K562 (cell line): Measurements from ENCODE around the gene CEP170. TPM values are rescaled to one million over a fixed set of nuclear protein-coding genes. Genes with fewer than 3 reads are reported as not detected.

Experiments used
- ATAC-seq: fragments of 200-7000 bp; cut with Tn5 transposase; 3 replicates; pipeline ENCODE4 v1.9.1; 2020; ENCODE audit warnings: moderate library complexity
- BruUV-seq: library from RNA; stranded (reverse); fragments of 400-500 nt; replicated peaks from 2 replicates; lab custom pipeline; 2021; lab: Mats Ljungman, UMichigan
- CTCF ChIA-PET: fragments of 300-600 bp; formaldehyde crosslinking; extraction: SDS; loops from one replicate; lab custom pipeline; 2021; ENCODE audit warnings: low intra/inter-chr PET ratio; lab: Yijun Ruan, JAX
- POLR2A ChIA-PET: fragments of 300-600, 350-650 bp; sonication (Branson Sonifier 250); formaldehyde crosslinking; extraction: SDS; loops from one replicate; lab custom pipeline; 2021; ENCODE audit warnings: antibody characterized with exemption, inconsistent platforms; lab: Yijun Ruan, JAX
- DNase-seq, 4 experiments: peaks; one replicate each; pipeline versions ENCODE4 v3.0.0 to v3.0.0-alpha.2; 2011 to 2018; ENCODE audit warnings: low spot score in 3 of 4, mixed read lengths in 3 of 4; ENCODE audit errors: extremely low read depth in 1 of 4
- FAIRE-seq: peaks from 2 replicates; lab custom pipeline; 2011; peaks lifted over from hg19 to GRCh38; lab: Jason Lieb, UNC
- H2AFZ ChIP-seq: 2 replicates; pipeline ENCODE4 v1.6.0; 2011; ENCODE audit warnings: low read depth, low read length, control low read depth, inconsistent platforms
- H3K27ac ChIP-seq: fragments of 200-600 bp; 3 replicates; pipeline ENCODE4 v1.8.0; 2011; ENCODE audit warnings: low read depth, mild to moderate bottlenecking, control low read depth, inconsistent platforms, low read length, moderate library complexity, mixed read lengths; ENCODE audit errors: extremely low read depth
- H3K27me3 ChIP-seq, 2 experiments: fragments of 300-600 bp in 1 of 2; 2 replicates in 1 of 2; 3 replicates in 1 of 2; pipeline versions ENCODE4 v1.6.0 to v1.8.0; 2011; ENCODE audit warnings: inconsistent platforms in 2 of 2, low read length in 2 of 2, mild to moderate bottlenecking in 1 of 2, mixed read lengths in 1 of 2, moderate library complexity in 1 of 2; ENCODE audit not compliant: control insufficient read depth in 2 of 2, insufficient read depth in 2 of 2
- H3K36me3 ChIP-seq: fragments of 300-600 bp; 3 replicates; pipeline ENCODE4 v1.8.0; 2011; ENCODE audit warnings: mild to moderate bottlenecking, low read length, inconsistent platforms; ENCODE audit not compliant: control insufficient read depth, insufficient read depth
- H3K4me1 ChIP-seq, 2 experiments: fragments of 200-600 bp in 1 of 2; replicated peaks in 1 of 2; 2 replicates in 1 of 2; 3 replicates in 1 of 2; pipeline versions ENCODE4 v1.5.1 to v1.8.0; 2011; ENCODE audit warnings: inconsistent platforms in 2 of 2, low read length in 2 of 2, mild to moderate bottlenecking in 1 of 2, mixed read lengths in 1 of 2, moderate library complexity in 1 of 2; ENCODE audit not compliant: control insufficient read depth in 2 of 2, insufficient read depth in 2 of 2
- H3K4me2 ChIP-seq: 2 replicates; pipeline ENCODE4 v1.6.1; 2011; ENCODE audit warnings: low read length, control low read depth, inconsistent platforms, mixed read lengths; ENCODE audit not compliant: insufficient read depth
- H3K4me3 ChIP-seq: fragments of 200-600 bp; sonication (generic), shearing (Covaris generic); 2 replicates; pipeline ENCODE4 v1.5.1; 2016; ENCODE audit warnings: control low read depth, inconsistent platforms
- H3K79me2 ChIP-seq: fragments of 200-600 bp; 3 replicates; pipeline ENCODE4 v1.8.0; 2011; ENCODE audit warnings: low read length, inconsistent platforms; ENCODE audit not compliant: control insufficient read depth, insufficient read depth
- H3K9ac ChIP-seq, 2 experiments: 2 replicates each; pipeline versions ENCODE4 v1.6.0 to v1.6.1; 2011; ENCODE audit warnings: low read depth in 2 of 2, low read length in 2 of 2, control low read depth in 1 of 2, inconsistent platforms in 1 of 2, mild to moderate bottlenecking in 1 of 2, mixed read lengths in 1 of 2; ENCODE audit not compliant: insufficient read depth in 1 of 2
- H3K9me1 ChIP-seq: one replicate; pipeline ENCODE4 v1.6.0; 2011; ENCODE audit warnings: inconsistent platforms, mild to moderate bottlenecking, low read length, moderate library complexity; ENCODE audit not compliant: control insufficient read depth, insufficient read depth
- H3K9me3 ChIP-seq: replicated peaks from 2 replicates; pipeline ENCODE4 v1.5.1; 2011; ENCODE audit warnings: low read depth, low read length, inconsistent platforms; ENCODE audit not compliant: control insufficient read depth, insufficient read depth
- H4K20me1 ChIP-seq: replicated peaks from 2 replicates; pipeline ENCODE4 v1.6.1; 2011; ENCODE audit warnings: low read length, inconsistent platforms, mixed read lengths; ENCODE audit not compliant: control insufficient read depth, insufficient read depth
- CHD2 ChIP-seq: IDR thresholded peaks from 2 replicates; pipeline ENCODE4 v1.6.1; 2011; ENCODE audit warnings: low read depth, low read length
- FOS ChIP-seq: IDR thresholded peaks from 3 replicates; pipeline ENCODE4 v1.6.1; 2011; ENCODE audit not compliant: insufficient read length; ENCODE audit errors: extremely low read depth
- FOSL1 ChIP-seq: fragments of 200-800 bp; sonication (Bioruptor generic); conservative IDR thresholded peaks from 2 replicates; pipeline ENCODE4 v1.6.1; 2016; ENCODE audit warnings: missing genetic modification characterization, missing compliant biosample characterization
- KLF1 ChIP-seq: fragments of 450-650 bp; IDR thresholded peaks from 2 replicates; pipeline ENCODE4 v1.6.1; 2016; ENCODE audit warnings: missing genetic modification characterization, missing compliant biosample characterization
- KLF10 ChIP-seq: fragments of 250-450 bp; sonication (Bioruptor Pico); IDR thresholded peaks from 2 replicates; pipeline ENCODE4 v1.6.1; 2021; ENCODE audit warnings: matching md5 sums
- LEF1 ChIP-seq: fragments of 450-650 bp; IDR thresholded peaks from 2 replicates; pipeline ENCODE4 v1.6.1; 2016; ENCODE audit warnings: mild to moderate bottlenecking
- NBN ChIP-seq: fragments of 450-650 bp; IDR thresholded peaks from 2 replicates; pipeline ENCODE4 v1.6.1; 2016; ENCODE audit warnings: low read depth, mild to moderate bottlenecking
- NFRKB ChIP-seq: fragments of 450-650 bp; IDR thresholded peaks from 2 replicates; pipeline ENCODE4 v1.6.1; 2016; ENCODE audit warnings: low read depth
- POLR2A ChIP-seq: fragments of 450-650 bp; conservative IDR thresholded peaks from 2 replicates; pipeline ENCODE4 v1.6.1; 2016
- POLR2G ChIP-seq: fragments of 200-400 bp; formaldehyde crosslinking; IDR thresholded peaks from 2 replicates; pipeline ENCODE4 v1.6.1; 2017; ENCODE audit warnings: low read depth, mild to moderate bottlenecking, antibody characterized with exemption, low read length, moderate library complexity
- SMAD2 ChIP-seq: fragments of 150-350 bp; IDR thresholded peaks from 2 replicates; pipeline ENCODE4 v1.6.1; 2014; ENCODE audit warnings: low read depth, mild to moderate bottlenecking, low read length
- TFAP4 ChIP-seq: sonication (generic); formaldehyde crosslinking; IDR thresholded peaks from 2 replicates; pipeline ENCODE4 v1.8.0; 2022; ENCODE audit warnings: missing genetic modification reagents, mild to moderate bottlenecking, moderate library complexity, borderline replicate concordance
- ZBTB17 ChIP-seq: fragments of 450-650 bp; formaldehyde crosslinking; IDR thresholded peaks from 2 replicates; pipeline ENCODE4 v1.4.0; 2020; ENCODE audit warnings: mild to moderate bottlenecking
- ZNF263 ChIP-seq: sonication (generic); formaldehyde crosslinking; IDR thresholded peaks from 2 replicates; pipeline ENCODE4 v1.8.0; 2022; ENCODE audit warnings: mild to moderate bottlenecking, missing genetic modification reagents, borderline replicate concordance
- WGBS: fragments of 100-300 bp; shearing (Covaris generic); methylation state at CpG from one replicate; pipeline ENCODE4 v1.1.6; 2016; ENCODE audit warnings: low coverage, mixed read lengths; ENCODE audit not compliant: insufficient coverage; ENCODE audit errors: missing lambda C conversion rate; 5-methylcytosine and 5-hydroxymethylcytosine counted together
- in situ Hi-C: fragments of 300-500 bp; cut with MboI; formaldehyde crosslinking; loops from 4 replicates; pipeline ENCODE4 v1.15.0; 2018; ENCODE audit warnings: inconsistent platforms, mixed read lengths
- intact Hi-C: fragments of 100-400 bp; cut with micrococcal nuclease; formaldehyde crosslinking; loops from 2 replicates; pipeline ENCODE4 v1.14.2; 2022
- polyA plus RNA-seq, 8 experiments: library from polyadenylated mRNA; depleted of rRNA in 4 of 8; stranded (reverse) in 5 of 8; unstranded in 3 of 8; fragments of >200 nt; fragmentation: Nextera tagmentation in 2 of 8; fragmentation: Illumina TruSeq in 1 of 8; extraction: Ambion mirVana in 2 of 8; extraction: Trizol in 1 of 8; gene quantifications; 2 replicates each; pipeline versions ENCODE4 v1.2.1 to v1.2.3, GENCODE V29; 2011 to 2014; ENCODE audit warnings: inconsistent platforms in 1 of 8, missing spikeins in 1 of 8
- total RNA-seq, 7 experiments: library from RNA; depleted of rRNA in 6 of 7; stranded (reverse); fragments of >200 nt in 6 of 7; fragmentation: Illumina TruSeq in 2 of 7; extraction: Trizol in 2 of 7; gene quantifications; 2 replicates each; pipeline versions ENCODE4 v1.2.1 to v1.2.3, GENCODE V29; 2011 to 2021; ENCODE audit warnings: low replicate concordance in 1 of 7

Gene CEP170
- total and polyA plus RNA-seq, 9 of the 15 experiments (the other 6 are each of a cell fraction or from before 2014, with no cell fraction given) = 22.6 to 110 (median 68.5) TPM

GRCh38 chr1:243229526-243229925, 25.6 kb downstream of the CEP170 start:
- H3K36me3 ChIP-seq = peaks cover 29% of the 10 kb centered on the region; the same call in 2 of the 3 replicates
- no peaks in the 10 kb centered on the region for H3K9me1 ChIP-seq
- ATAC-seq (no peak), FAIRE-seq (no peak), DNase-seq (no peak)
- H2AFZ ChIP-seq = no peak overlapping the region
- no peak for TF ChIP-seq ZNF263 (CRISPR knock-in tag)
- TF ChIP-seq SMAD2 = no peak
- TF ChIP-seq ZBTB17 = no peak
- no peak for TF ChIP-seq POLR2G
- TF ChIP-seq NBN = no peak
- TF ChIP-seq NFRKB = no peak
- TF ChIP-seq KLF10 (CRISPR knock-in tag) = no peak
- no peak for TF ChIP-seq POLR2A
- no peak for TF ChIP-seq FOSL1 (tag)
- TF ChIP-seq CHD2 = no peak
- no peak for TF ChIP-seq FOS
- TF ChIP-seq TFAP4 = no peak
- TF ChIP-seq KLF1 = no peak
- TF ChIP-seq LEF1 = no peak
- POLR2A ChIA-PET = interaction anchor here (1.3 kb wide), 1 partner anchor 21 kb away, joined by 4 read pairs; no protein-coding TSS in a partner anchor
- H3K27ac ChIP-seq = no peak overlapping the region
- 95% methylated on average over 1 of the region's 1 CpG for WGBS
- peaks cover 89% of the 10 kb centered on the region for H3K79me2 ChIP-seq
- no peaks in the 10 kb centered on the region for H3K27me3 ChIP-seq
- CTCF ChIA-PET = no interaction called here
- in situ Hi-C loops = no loop called here
- no peak overlapping the region for H3K4me2 ChIP-seq
- no peaks in the 10 kb centered on the region for H3K4me1 ChIP-seq
- no peaks in the 10 kb centered on the region for H4K20me1 ChIP-seq
- H3K9me3 ChIP-seq = peaks cover 13% of the 10 kb centered on the region
- BruUV-seq = no TSS peak
- intact Hi-C loops = no loop called here
- no peak overlapping the region for H3K9ac ChIP-seq
- H3K4me3 ChIP-seq = no peak overlapping the region
